Measurements from ENCODE around the gene C2orf92.

The C2orf92 gene

DNA sequence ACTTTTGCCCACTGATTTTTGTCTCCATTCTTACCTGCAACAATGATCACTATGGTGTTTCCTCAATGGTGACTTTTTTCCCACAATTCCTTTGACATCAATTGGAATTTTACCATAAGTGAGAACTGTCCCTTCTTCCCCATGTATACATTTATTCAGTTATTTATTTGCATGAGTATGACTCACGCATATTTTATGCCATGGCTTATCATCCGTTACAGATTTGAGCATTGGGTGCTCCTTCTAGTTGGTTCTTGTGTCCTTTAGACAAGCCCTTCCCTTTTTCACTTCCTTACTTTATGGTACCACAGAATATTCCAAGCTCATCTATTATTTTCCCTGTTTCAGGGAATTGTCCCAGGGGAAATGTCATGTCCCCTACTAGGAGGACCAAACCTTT, 16.0 kb upstream of the C2orf92 start:
- Histone ChIP-seq H3K27ac (ENCODE audit: low read depth, low read length) (no peak overlapping the region), H3K9me3 (ENCODE audit: insufficient read depth, low read depth, low read length) (no peaks in the 10 kb centered on the region), H3K36me3 (ENCODE audit: insufficient read depth, low read length) (peaks cover 49% of the 10 kb centered on the region), H3K9ac (ENCODE audit: low read depth, low read length) (no peak overlapping the region), H3K4me1 (ENCODE audit: insufficient read depth, low read length) (no peaks in the 10 kb centered on the region), H3K27me3 (ENCODE audit: insufficient read depth, low read length) (no peaks in the 10 kb centered on the region), H3K4me3 (ENCODE audit: low read length) (no peak overlapping the region)
- 93% methylated on average over 2 of the region's 2 CpGs for WGBS

DNA sequence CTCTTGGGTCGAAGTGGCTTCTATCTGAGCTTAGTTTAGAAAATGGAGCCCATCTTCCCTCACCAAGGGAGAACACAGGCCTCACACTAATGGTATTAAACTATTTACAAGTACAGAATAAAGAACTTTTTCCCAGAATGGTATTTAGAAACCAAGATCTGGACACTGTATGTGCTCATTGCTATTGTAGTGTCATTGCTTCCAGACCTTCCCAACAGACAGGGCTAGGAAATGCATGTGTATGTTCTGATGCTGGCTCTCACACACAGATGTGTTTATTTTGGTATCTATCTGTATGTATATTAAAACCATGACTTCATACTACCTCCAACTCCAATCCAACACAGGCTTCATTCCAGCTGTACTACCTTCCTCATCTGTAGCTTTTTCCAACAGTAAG, 15.6 kb upstream of the C2orf92 start:
- peaks cover 49% of the 10 kb centered on the region for H3K36me3 ChIP-seq (ENCODE audit: insufficient read depth, low read length)
- 91% methylated on average over 1 of the region's 1 CpG for WGBS
- H3K27me3 ChIP-seq (ENCODE audit: insufficient read depth, low read length): no peaks in the 10 kb centered on the region
- H3K27ac ChIP-seq (ENCODE audit: low read depth, low read length): no peak overlapping the region
- H3K4me1 ChIP-seq (ENCODE audit: insufficient read depth, low read length): no peaks in the 10 kb centered on the region
- H3K4me3 ChIP-seq (ENCODE audit: low read length): no peak overlapping the region
- H3K9me3 ChIP-seq (ENCODE audit: insufficient read depth, low read depth, low read length): no peaks in the 10 kb centered on the region
- H3K9ac ChIP-seq (ENCODE audit: low read depth, low read length): no peak overlapping the region

DNA sequence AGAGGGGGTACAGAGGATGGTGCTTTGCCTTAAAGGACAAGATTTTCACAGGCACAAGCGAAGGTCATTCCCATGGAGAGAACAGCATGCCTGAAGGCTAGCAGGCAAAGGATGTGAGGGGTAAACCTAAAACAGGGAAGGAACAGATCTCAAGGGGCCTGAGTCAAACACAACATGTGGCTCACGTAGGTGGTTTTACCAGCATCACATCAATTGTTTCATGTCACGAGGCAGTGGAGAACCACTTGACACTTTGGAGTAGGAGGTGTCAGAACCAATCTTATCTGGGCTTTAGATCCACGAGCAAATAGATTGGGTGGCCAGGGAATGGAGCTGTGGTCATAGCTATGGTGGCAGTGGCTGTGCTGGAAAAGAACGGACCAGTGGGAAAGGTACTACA, 15.2 kb upstream of the C2orf92 start:
- H3K9me3 ChIP-seq (ENCODE audit: insufficient read depth, low read depth, low read length): no peaks in the 10 kb centered on the region
- H3K4me3 ChIP-seq (ENCODE audit: low read length): no peak overlapping the region
- H3K27ac ChIP-seq (ENCODE audit: low read depth, low read length): no peak overlapping the region
- H3K4me1 ChIP-seq (ENCODE audit: insufficient read depth, low read length): no peaks in the 10 kb centered on the region
- 91% methylated on average over 5 of the region's 5 CpGs for WGBS
- H3K27me3 ChIP-seq (ENCODE audit: insufficient read depth, low read length): no peaks in the 10 kb centered on the region
- peaks cover 49% of the 10 kb centered on the region for H3K36me3 ChIP-seq (ENCODE audit: insufficient read depth, low read length)
- no peak overlapping the region for H3K9ac ChIP-seq (ENCODE audit: low read depth, low read length)

DNA sequence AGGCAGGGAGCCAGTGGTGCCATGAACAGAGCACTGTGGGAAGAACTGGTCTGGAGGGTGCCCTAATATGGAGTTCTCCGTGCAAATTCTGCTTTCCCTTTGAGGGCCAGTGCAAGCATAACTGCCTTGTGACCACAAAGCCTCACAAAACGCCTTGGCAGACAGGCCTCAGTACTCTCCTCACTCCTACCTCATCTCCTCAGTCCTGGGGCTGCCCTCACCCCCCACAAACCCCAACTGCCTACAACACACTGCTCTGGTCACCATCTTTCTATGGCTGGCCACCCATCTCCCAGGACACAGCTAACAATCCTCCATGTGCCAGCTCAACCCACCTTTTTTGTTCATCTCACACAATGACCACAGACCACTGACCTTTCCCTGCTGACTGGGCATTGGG, 14.7 kb upstream of the C2orf92 start:
- no peak overlapping the region for H3K9ac ChIP-seq (ENCODE audit: low read depth, low read length)
- no peaks in the 10 kb centered on the region for H3K9me3 ChIP-seq (ENCODE audit: insufficient read depth, low read depth, low read length)
- no peaks in the 10 kb centered on the region for H3K4me1 ChIP-seq (ENCODE audit: insufficient read depth, low read length)
- no peak overlapping the region for H3K4me3 ChIP-seq (ENCODE audit: low read length)
- H3K27ac ChIP-seq (ENCODE audit: low read depth, low read length): no peak overlapping the region
- 86% methylated on average over 2 of the region's 2 CpGs for WGBS
- H3K36me3 ChIP-seq (ENCODE audit: insufficient read depth, low read length): peaks cover 45% of the 10 kb centered on the region
- no peaks in the 10 kb centered on the region for H3K27me3 ChIP-seq (ENCODE audit: insufficient read depth, low read length)

DNA sequence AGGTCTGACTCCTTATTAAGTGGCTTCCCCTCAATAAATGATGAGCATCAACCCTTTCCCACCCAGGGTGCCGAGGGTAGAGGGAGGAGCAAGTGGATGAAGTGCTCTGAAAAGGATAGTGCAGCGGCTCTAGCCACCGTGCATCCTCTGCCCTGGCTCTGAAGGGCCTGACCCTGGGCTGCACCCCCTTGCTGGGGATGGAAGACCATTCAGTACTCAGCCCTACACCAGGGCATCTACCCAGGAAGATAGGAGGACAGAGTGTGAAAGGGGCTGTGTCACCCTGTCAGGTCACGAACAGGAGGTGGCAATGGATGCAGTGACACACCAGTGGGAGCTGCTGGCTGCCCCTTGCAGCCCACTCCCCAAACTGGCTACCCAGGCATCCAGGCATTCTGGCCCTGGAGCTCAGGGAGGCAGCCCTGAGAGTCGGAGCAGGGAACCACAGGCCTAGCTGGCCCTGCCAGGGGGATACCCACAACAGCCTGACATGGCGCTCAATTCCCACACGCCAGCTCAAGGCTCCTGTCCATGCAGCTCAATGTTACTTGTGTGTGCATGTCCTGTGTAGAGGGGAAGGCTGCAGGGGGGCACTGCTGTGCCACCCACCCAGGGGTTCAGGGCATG, 13.3 kb upstream of the C2orf92 start:
- H3K9ac ChIP-seq (ENCODE audit: low read depth, low read length): no peak overlapping the region
- no peaks in the 10 kb centered on the region for H3K27me3 ChIP-seq (ENCODE audit: insufficient read depth, low read length)
- H3K36me3 ChIP-seq (ENCODE audit: insufficient read depth, low read length): peaks cover 48% of the 10 kb centered on the region
- H3K4me1 ChIP-seq (ENCODE audit: insufficient read depth, low read length): no peaks in the 10 kb centered on the region
- 95% methylated on average over 7 of the region's 7 CpGs for WGBS
- H3K27ac ChIP-seq (ENCODE audit: low read depth, low read length): no peak overlapping the region
- H3K4me3 ChIP-seq (ENCODE audit: low read length): no peak overlapping the region
- no peaks in the 10 kb centered on the region for H3K9me3 ChIP-seq (ENCODE audit: insufficient read depth, low read depth, low read length)

DNA sequence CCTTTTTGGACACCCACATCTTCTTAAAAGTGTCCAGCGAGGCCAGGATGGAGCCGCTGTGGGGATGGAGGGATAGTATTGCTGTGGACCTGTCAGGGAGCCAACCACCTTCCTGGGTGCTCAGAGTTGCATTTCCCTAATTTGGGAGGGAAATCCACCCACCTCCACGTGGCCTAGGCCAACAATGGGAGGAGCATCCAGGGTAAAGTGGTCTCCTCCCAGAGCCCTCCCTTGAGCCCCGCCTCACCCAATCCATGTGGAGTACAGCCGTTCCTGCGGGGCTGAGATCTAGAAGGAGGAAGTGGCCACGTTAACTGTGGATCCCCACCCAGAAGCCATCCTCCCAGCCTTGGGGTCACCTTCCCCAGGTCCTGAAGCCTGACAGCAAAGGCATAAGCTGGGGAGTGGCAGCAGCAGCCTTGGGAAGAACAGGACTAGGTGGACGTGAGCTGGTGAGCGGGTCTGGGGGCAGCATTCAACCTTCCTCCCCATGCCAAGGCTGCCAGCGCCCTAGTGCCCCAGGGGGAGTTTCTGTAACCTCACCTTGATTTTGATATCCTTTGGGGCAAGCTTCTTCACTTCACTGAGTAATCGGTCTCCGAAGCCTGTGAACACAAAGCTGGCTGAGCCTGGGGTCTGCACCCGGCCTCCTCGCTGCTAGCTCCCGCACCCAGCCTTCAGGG, 12.5 kb upstream of the C2orf92 start:
- Histone ChIP-seq H3K4me3 (ENCODE audit: low read length) (no peak overlapping the region), H3K9ac (ENCODE audit: low read depth, low read length) (no peak overlapping the region), H3K27me3 (ENCODE audit: insufficient read depth, low read length) (no peaks in the 10 kb centered on the region), H3K27ac (ENCODE audit: low read depth, low read length) (no peak overlapping the region), H3K4me1 (ENCODE audit: insufficient read depth, low read length) (0 out of 2 replicates have a peak, but pooled peaks cover 5% of the 10 kb centered on the region), H3K9me3 (ENCODE audit: insufficient read depth, low read depth, low read length) (no peaks in the 10 kb centered on the region), H3K36me3 (ENCODE audit: insufficient read depth, low read length) (peaks cover 48% of the 10 kb centered on the region)
- 86% methylated on average over 13 of the region's 15 CpGs for WGBS

DNA sequence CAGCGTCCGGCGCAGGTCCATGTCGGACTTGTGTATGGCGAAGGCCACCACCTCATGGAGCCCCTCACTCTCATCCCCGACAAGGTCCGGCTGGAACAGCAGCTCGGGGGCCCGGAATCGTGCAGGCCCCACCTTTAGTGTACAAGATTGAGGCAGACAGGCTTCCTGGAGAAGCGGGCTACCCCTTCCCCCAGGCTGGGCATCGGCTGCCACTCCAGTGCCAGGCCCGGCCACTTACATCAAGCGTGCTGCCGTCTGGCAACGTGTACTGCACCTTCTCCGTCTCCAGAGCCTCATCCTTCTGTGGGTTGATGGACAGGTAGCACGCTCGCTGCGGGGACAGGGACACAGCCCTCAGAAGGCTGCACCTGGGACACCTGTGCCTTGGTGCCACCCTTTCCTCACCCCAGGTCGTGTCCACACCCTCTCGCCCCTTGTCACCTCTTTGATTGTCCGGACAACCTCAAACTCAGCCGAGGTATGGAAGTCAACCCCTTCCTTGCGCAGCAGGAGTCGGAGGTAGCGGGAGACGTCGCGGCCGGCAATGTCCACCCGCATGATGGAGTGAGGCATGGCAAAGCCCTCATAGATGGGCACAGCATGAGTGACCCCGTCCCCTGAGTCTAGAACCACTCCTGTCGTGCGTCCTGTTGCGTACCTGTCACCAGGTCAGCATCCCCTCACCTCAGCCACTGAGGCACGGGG, 11.4 kb upstream of the C2orf92 start:
- Histone ChIP-seq H3K9me3 (ENCODE audit: insufficient read depth, low read depth, low read length) (no peaks in the 10 kb centered on the region), H3K27me3 (ENCODE audit: insufficient read depth, low read length) (no peaks in the 10 kb centered on the region), H3K36me3 (ENCODE audit: insufficient read depth, low read length) (peaks cover 48% of the 10 kb centered on the region), H3K27ac (ENCODE audit: low read depth, low read length) (no peak overlapping the region), H3K4me1 (ENCODE audit: insufficient read depth, low read length) (peaks cover 13% of the 10 kb centered on the region; the same call in 1 of the 2 replicates), H3K4me3 (ENCODE audit: low read length) (no peak overlapping the region), H3K9ac (ENCODE audit: low read depth, low read length) (no peak overlapping the region)
- 97% methylated on average over 36 of the region's 37 CpGs for whole genome bisulfite sequencing

DNA sequence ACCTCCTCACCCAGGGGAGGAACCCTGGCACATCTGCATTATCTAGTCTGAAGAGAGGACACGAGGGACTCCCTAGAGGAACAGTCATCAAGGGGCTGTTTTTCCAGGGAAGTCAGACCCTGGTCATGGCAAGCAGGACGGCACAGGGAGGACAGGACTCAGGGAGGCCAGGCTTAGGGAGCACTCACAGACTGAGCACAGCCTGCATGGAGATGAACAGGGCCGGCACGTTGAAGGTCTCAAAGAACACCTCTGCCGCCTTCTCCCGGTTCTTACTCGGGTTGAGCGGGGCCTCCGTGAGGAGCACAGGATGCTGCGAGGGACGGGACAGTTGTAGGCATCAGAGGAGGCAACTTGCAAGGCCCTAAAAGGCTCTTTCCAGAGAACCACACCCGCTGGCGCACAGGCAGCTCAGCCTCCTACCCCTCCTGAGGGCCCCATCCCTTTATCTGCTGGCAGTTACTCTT, 10.8 kb upstream of the C2orf92 start:
- Histone ChIP-seq H3K36me3 (ENCODE audit: insufficient read depth, low read length) (peaks cover 46% of the 10 kb centered on the region), H3K9me3 (ENCODE audit: insufficient read depth, low read depth, low read length) (no peaks in the 10 kb centered on the region), H3K27ac (ENCODE audit: low read depth, low read length) (no peak overlapping the region), H3K27me3 (ENCODE audit: insufficient read depth, low read length) (no peaks in the 10 kb centered on the region), H3K9ac (ENCODE audit: low read depth, low read length) (no peak overlapping the region), H3K4me3 (ENCODE audit: low read length) (no peak overlapping the region), H3K4me1 (ENCODE audit: insufficient read depth, low read length) (peaks cover 13% of the 10 kb centered on the region; the same call in 1 of the 2 replicates)
- WGBS: 95% methylated on average over 13 of the region's 13 CpGs

DNA sequence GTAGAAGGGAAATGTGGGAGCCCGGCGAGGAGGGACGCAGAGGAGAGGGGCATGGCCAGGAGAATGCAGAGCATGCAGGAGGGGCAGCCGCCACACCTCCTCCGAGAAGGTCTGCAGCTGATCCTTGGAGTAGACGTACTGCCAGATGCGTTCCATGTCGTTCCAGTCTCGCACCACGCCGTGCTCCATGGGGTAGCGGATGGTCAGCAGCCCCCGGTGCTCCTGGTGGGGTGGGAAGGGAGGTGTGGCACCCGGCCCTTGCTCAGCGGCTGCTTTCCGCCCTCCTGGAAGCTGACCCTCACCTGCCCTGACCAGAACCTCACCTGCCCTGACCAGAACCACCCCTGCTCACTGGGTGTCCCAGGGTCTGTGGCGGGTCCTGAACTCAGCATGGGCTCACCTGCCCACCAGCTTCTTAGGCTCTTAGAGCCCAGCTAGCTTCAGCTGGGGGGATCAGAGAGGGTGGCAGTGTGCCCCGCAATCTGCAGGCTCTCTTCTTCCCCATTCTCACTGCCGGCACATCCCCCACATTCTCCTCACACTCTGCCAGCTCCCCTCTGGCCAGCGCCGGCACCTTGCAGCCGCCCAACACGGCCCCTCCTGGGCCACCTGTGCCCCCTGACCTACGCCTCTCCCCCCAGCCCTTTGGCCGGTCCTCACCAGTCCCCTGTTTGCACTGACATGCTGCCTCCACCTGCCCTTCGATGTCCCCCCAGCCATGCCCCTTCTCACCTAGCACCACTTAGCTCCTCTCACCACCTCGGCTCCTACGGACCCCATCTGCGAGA, 10.1 kb upstream of the C2orf92 start:
- no peaks in the 10 kb centered on the region for H3K9me3 ChIP-seq (ENCODE audit: insufficient read depth, low read depth, low read length)
- H3K27me3 ChIP-seq (ENCODE audit: insufficient read depth, low read length): no peaks in the 10 kb centered on the region
- 94% methylated on average over 29 of the region's 29 CpGs for WGBS
- H3K9ac ChIP-seq (ENCODE audit: low read depth, low read length): no peak overlapping the region
- H3K27ac ChIP-seq (ENCODE audit: low read depth, low read length): no peak overlapping the region
- H3K36me3 ChIP-seq (ENCODE audit: insufficient read depth, low read length): peaks cover 39% of the 10 kb centered on the region
- peaks cover 13% of the 10 kb centered on the region; the same call in 1 of the 2 replicates for H3K4me1 ChIP-seq (ENCODE audit: insufficient read depth, low read length)
- no peak overlapping the region for H3K4me3 ChIP-seq (ENCODE audit: low read length)

DNA sequence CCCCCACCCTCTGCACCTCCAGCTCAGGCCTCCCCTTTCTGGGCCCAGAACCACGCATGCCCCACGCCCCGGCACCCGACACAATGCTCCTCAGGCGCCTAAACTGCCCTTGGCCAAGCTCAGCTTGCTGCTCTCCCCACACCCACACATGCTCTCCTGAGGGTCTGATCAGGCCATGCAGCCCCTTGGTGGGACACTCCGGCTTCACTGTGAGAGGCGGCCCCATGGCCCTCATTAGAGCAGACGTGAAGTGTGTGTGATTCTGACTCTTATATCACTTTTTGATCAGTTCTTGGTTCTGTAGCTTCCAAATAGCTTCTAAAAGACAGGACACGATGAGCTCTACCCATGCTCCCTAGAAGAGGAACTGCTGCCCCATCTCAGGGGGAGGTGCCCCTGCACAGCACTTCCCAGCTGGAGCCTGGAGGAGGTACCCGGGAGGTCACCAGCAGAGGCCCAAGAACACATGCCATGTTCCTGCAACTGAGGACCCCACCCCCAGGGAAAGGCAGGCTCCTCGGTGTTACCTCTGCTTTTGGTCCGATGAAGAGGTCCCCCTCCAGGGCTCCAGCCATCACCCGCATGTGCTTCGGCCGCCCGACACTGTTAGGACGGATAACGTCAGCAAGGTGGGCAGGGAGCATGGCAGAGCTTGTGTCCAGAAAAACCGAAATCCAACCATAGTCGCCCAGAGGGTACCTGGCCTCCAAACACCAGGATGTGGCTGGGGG, 9.3 kb upstream of the C2orf92 start:
- peaks cover 17% of the 10 kb centered on the region; the same call in 1 of the 2 replicates for H3K4me1 ChIP-seq (ENCODE audit: insufficient read depth, low read length)
- H3K27ac ChIP-seq (ENCODE audit: low read depth, low read length): no peak overlapping the region
- H3K36me3 ChIP-seq (ENCODE audit: insufficient read depth, low read length): peaks cover 37% of the 10 kb centered on the region
- no peak overlapping the region for H3K4me3 ChIP-seq (ENCODE audit: low read length)
- no peak overlapping the region for H3K9ac ChIP-seq (ENCODE audit: low read depth, low read length)
- H3K27me3 ChIP-seq (ENCODE audit: insufficient read depth, low read length): no peaks in the 10 kb centered on the region
- 96% methylated on average over 20 of the region's 20 CpGs for WGBS
- H3K9me3 ChIP-seq (ENCODE audit: insufficient read depth, low read depth, low read length): no peaks in the 10 kb centered on the region

All from HUES64 (cell line).